NCI-H2081 (cell line): ENCODE results near the gene MAP3K3.

Source experiments
- DNase-seq, 2 experiments: peaks; one replicate each; lab custom pipeline; 2025; lab: John Stamatoyannopoulos, UW

Gene MAP3K3

GRCh38 chr17:63621684-63622573 is at the start of gene MAP3K3:
Gene MAP3K3 (plus strand): TSS chr17:63622417. CDS start chr17:63622760, 343 bp downstream.
- DNase-seq: peak; percentile 100

DNA sequence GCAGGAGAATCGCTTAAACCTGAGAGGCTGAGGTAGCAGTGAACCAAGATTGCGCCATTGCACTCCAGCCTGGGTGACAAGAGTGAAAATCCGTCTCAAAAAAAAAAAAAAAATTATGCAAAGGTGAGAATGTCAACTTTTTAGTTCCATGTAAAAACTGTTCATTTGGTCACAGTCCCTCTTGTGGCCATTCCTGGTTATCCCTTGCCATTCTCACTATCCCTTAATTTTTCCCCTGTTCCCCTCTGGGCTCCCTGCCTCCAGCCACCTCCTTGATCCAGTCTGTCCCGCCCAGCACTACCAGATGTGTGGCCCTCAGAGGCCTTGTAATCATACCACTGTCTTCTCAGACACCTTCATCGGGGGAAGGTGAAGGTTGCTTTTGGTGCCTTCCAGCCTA is 48.6 kb upstream of the MAP3K3 start:
- DNase-seq: peak in 1 of 2 experiments; percentile 16

DNA sequence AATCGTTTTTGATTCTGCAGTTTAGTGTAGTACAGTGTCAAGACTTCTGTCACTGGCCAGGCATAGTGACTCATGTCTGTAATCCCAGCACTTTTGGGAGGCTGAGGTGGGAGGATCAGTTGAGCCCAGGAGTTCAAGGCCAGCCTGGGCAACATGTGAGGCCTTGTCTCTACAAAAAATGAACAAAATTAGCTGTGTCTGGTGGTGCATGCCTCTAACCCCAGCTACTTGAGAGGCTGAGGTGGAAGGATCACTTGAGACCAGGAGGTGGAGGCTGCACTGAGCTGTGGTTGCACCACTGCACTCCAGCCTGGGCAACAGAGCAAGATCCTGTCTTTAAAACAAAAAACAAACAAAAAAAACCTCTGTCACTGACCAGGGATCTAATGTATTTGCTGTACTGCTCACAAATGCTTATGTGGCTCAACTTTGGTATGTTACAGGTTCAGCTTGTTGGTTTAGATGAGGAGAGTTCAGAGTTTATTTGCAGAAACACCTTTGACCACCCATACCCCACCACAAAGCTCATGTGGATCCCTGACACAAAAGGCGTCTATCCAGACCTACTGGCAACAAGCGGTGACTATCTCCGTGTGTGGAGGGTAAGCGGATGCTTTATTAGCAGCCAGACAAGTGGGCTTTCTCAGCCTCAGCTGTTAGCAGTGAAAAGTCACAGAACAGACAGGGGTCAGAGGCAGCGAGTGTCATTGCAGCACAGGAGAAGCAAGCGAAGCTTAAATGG is 44.0 kb upstream of the MAP3K3 start:
- DNase-seq: no peak

DNA sequence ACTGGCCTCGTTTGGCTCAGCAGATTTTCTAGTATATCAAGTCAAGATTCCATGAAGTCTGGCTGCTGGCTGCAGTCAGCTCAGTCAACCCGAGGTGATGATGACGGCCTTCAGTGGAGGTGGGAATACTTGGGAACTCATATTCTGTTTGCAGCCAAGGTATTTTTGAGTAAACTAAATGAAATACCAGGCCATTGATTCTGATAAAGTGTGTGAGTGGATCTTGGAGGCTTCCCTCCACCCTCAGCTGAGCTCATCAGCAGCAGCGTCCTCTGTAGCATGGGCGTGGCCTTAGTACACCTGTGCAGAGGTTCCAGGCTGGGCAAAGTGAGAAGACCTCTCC is 43.5 kb upstream of the MAP3K3 start:
- DNase-seq: no peak

DNA sequence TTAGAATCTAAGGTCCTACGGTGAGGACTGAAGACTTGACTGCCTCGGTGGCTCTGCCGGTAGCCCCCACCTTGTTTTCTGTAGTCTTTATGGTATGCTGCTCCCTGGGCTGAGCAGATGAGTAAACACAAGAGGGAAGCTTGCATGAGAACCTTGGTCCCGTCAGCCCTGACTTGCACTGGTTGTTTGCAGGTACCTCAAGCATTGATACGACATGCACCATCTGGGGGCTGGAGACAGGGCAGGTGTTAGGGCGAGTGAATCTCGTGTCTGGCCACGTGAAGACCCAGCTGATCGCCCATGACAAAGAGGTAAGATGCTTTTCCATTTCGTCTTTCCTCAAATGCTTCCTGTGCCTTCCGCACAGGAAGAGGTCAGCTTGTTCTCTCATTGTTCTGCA is 42.6 kb upstream of the MAP3K3 start:
- DNase-seq: no peak

GRCh38 chr17:63587770-63588169 is 34.4 kb upstream of the MAP3K3 start:
- DNase-seq: no peak

GRCh38 chr17:63588797-63589196 is 33.4 kb upstream of the MAP3K3 start:
- no peak for DNase-seq

DNA sequence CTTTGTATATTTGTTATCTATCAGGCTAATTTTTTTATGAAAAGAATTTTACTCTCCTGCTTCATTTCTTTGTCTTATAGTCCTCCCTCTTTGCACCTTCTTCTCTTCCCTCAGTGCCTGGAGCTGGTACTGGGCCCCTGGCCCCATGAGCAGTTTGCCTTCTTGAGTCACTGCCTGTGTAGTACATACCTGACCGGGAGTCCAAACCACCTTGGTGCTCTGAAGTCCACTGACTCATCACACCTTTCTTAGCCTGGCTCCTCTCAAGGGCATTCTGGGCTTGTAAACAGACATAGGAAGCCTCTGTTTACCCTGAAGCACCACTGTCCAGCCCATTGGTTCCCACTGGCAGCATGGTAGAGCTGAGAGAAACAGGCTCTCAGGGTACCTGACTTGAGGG is 32.6 kb upstream of the MAP3K3 start:
- DNase-seq: no peak

DNA sequence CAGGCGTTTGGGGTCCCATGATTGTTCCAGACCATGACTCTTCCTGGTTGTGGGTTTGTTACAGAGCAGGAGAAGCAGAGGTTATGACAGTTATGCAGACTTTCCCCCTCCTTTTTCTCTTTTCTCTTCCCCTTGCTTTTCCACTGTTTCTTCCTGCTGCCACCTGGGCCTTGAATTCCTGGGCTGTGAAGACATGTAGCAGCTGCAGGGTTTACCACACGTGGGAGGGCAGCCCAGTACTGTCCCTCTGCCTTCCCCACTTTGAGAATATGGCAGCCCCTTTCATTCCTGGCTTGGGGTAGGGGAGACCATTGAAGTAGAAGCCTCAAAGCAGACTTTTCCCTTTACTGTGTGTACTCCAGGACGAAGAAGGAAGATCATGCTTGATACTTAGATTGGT is 29.4 kb upstream of the MAP3K3 start:
- DNase-seq: no peak

DNA sequence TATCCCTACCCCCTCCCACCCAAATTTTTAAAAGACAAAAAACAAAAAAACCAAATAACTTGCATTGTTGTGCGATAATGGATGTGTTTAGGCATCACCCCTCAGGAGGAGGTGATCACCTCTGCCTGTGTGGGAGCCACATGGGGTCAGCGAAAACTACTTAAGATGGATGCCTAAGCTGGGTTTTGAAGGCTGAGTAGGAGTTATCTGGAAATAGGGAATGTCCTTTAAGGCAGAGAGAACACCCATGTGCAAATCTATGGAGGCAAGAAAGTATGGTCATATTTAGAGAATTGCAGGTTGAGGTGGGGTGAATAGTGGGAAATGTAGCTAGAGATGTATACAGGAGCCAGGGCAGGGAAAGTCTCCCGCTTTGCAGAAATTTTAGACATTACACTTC is 27.1 kb upstream of the MAP3K3 start:
- DNase-seq: no peak

DNA sequence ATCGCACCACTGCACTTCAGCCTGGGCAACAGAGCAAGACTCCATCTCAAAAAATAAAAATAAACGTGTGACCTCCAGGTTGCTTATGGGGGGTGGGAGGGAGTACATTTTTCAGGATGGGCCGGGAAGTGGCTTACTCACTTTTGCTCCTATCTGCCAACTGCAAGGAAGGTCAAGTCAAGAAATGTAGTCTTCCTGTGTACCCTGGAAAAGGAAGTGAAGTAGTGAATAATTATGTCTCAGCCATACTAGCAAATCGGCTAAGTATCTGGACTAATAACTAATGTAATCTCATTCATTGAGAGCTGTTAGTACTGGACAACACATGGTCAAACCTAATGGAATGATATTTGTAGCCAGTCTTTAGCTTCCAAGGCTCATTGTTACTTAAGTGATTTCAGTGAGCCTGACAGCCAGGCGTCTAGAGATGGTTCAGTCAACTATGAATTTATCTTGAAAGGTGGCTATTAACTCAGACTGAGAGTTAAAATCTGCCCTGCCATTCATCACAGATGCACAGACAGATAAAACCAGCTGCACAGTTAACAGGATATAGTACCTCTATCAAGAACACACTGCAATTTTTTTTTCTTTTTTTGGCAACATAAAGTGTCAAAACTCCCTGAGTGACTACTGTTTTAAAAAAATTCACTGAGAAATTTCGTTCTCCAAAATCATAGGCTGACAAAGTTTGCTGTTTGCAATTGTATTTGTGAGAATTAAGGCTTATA is 25.2 kb upstream of the MAP3K3 start:
- DNase-seq: no peak

DNA sequence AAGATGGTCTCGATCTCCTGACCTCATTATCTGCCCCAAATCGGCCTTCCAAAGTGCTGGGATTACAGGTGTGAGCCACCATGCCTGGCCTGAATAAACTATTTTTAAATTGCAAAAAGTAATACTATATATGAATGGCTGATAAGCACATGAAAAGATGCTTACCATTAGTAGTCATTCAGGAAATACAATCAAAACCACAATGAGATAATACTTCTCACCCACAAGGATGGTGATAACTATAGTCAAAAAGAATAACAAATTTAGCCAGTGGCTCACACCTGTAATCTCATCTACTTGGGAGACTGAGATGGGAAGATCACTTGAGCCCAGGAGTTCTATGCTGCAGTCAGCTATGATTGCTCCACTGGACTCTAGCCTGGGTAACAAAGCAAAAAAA is 23.9 kb upstream of the MAP3K3 start:
- DNase-seq: no peak

GRCh38 chr17:63600569-63601438 is 21.4 kb upstream of the MAP3K3 start, which contains the start of gene TACO1:
Gene TACO1 (plus strand): TSS chr17:63600895. CDS start chr17:63601084, 189 bp downstream.
- DNase-seq: peak; percentile 87 to 88

DNA sequence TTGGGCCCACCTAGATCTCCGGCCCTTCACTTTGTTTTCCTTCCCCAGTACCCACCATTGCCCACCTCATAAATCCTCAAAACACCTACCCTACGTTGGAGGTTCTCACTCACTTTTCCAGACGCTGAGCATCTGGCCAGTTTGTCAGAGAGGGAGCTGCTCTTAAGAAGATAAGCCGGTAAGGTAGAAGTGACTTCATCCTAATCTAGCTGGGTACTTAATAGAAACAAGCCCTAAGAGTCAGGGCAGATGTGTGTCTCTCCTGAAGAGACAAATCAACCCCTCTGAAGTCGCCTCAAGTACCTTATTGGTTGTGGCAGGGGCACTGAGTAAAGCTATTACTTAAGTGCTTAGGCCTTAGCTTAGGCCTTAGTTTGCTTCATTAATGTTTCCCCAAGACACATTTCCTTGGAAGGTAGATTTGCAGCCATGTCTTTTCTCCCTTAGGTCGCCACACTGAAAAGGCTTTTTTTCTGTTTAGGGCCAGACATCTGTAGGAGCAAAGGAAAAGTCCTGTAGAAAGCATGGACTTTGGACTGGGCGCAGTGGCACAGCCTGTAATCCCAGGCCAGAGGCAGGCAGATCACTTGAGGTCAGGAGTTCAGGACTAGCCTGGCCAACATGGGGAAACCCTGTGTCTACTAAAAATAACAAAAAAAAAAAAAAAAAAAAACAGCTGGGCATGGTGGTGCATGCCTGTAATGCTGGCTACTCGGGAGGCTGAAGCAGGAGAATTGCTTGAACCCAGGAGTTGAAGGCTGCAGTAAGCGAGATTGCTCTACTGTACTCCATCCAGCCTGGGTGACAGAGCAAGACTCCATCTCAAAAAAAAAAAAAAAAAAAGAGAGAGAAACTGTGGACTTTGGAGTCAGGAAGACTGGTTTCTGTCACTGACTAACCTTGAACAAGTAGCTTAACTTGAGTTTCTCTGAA is 20.5 kb upstream of the MAP3K3 start:
- DNase-seq: no peak

GRCh38 chr17:63609816-63610573 is 12.2 kb upstream of the MAP3K3 start:
- DNase-seq: no peak

DNA sequence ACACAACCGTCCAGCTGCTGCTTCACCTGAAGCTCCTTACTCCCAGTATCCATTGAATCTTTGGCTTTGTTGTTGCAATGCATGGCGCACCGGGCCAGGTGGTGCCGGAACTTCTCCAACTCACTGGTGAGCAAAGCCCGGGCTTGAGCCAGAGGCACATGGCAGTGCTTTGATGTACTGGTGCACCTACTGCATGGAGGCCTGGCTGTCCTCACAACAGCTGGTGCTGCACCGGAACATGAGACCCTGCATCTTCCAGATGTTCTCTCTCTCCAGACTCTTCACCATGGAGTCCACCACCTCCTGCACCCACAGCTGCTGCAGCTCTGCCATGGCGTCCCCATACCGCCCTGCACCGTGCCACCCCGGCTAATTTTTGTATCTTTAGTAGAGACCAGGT is 11.4 kb upstream of the MAP3K3 start:
- DNase-seq: no peak

GRCh38 chr17:63611354-63611753 is 10.9 kb upstream of the MAP3K3 start:
- no peak for DNase-seq

DNA sequence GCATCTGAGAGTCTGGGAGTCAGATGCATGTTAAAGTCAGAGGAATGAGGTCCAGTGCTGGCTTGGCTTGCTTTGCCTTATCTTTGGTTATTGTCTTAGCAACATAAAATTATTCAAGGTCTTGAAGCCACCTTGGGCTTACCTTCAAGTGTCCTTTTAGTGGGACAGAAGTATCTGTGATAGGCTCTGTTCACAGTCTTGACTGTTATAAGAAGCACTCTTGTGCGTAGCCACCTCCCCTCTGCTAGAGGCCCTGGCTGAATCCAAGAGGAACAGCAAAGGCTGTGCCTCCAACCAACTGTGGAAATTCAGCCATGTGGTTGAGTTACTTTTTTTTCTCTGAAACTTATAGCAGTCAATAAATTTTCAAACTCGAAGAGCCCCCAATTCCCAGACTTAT is 8.6 kb upstream of the MAP3K3 start:
- no peak for DNase-seq

DNA sequence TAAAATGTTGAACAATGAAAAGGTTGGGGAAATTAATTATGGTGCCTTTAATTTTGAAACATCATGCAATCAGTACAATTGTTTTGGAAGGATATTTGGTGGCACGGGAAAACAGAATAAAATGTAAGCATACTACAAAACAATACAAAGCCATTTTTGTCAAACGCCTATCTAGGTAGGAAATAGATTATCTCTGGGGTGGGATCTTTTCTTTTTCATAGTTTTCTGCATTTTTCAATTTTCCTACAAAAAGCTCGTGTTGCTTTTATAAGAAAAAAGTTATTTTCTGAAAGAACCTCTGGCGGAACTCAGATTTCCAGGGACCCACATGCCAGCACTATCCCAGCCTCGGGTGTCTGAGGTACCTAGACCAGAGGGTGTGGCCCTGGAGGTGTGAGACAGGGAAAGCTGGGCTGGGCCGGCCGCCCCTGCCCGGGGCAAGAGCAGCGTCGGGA is 961 bp upstream of the MAP3K3 start:
- no peak for DNase-seq
